Endothelial cell of umbilical vein (primary cell): ENCODE data around the gene DCAF4. TPM values are rescaled to one million over a fixed set of nuclear protein-coding genes. Genes with fewer than 3 reads are reported as not detected.

Source experiments
- BruUV-seq: library from RNA; stranded (reverse); fragments of 400-500 nt; replicated peaks from 2 replicates; lab custom pipeline; 2021; lab: Mats Ljungman, UMichigan
- CTCF ChIA-PET: fragments of 300-600, 350-600 bp; sonication (Branson Sonifier 250); formaldehyde crosslinking; loops from one replicate; lab custom pipeline; 2021; ENCODE audit warnings: antibody characterized with exemption, inconsistent platforms; lab: Charles Lee
- POLR2A ChIA-PET: fragments of 300-600, 350-600 bp; sonication (Branson Sonifier 250); formaldehyde crosslinking; loops from one replicate; lab custom pipeline; 2021; ENCODE audit warnings: antibody characterized with exemption, inconsistent platforms; lab: Charles Lee
- DNase-seq: peaks from one replicate; pipeline ENCODE4 v3.0.0-alpha.2; 2011; ENCODE audit warnings: low read depth, low spot score
- FAIRE-seq: peaks from 2 replicates; lab custom pipeline; 2011; peaks lifted over from hg19 to GRCh38; lab: Jason Lieb, UNC
- H2AFZ ChIP-seq: 2 replicates; pipeline ENCODE4 v1.6.0; 2012; ENCODE audit warnings: low read depth, low read length, control low read depth, inconsistent platforms
- H3K27ac ChIP-seq: 2 replicates; pipeline ENCODE4 v1.5.1; 2011; ENCODE audit warnings: low read depth, mild to moderate bottlenecking, control low read depth, low read length, moderate library complexity; ENCODE audit not compliant: insufficient read depth
- H3K27me3 ChIP-seq, 2 experiments: 2 replicates each; pipeline versions ENCODE4 v1.6.0 to v1.6.1; 2011; ENCODE audit warnings: low read length in 2 of 2, mixed read lengths in 1 of 2; ENCODE audit not compliant: control insufficient read depth in 2 of 2, insufficient read depth in 2 of 2
- H3K36me3 ChIP-seq, 2 experiments: 2 replicates in 1 of 2; 3 replicates in 1 of 2; pipeline ENCODE4 v1.5.1; 2011; ENCODE audit warnings: low read length in 2 of 2, mild to moderate bottlenecking in 1 of 2, moderate library complexity in 1 of 2; ENCODE audit not compliant: control insufficient read depth in 2 of 2, insufficient read depth in 2 of 2; ENCODE audit errors: extremely low read depth in 1 of 2
- H3K4me1 ChIP-seq: 3 replicates; pipeline ENCODE4 v1.5.1; 2011; ENCODE audit warnings: mild to moderate bottlenecking, low read length; ENCODE audit not compliant: control insufficient read depth, insufficient read depth; ENCODE audit errors: extremely low read depth
- H3K4me2 ChIP-seq: 2 replicates; pipeline ENCODE4 v1.6.1; 2011; ENCODE audit warnings: low read length, control low read depth, mixed read lengths; ENCODE audit not compliant: insufficient read depth
- H3K4me3 ChIP-seq, 3 experiments: fragments of 200-600 bp in 1 of 3; sonication (generic), shearing (Covaris generic) in 1 of 3; replicated peaks in 1 of 3; 2 replicates each; pipeline ENCODE4 v1.5.1; 2011 to 2016; ENCODE audit warnings: control low read depth in 3 of 3, low read length in 3 of 3, mild to moderate bottlenecking in 2 of 3, inconsistent platforms in 1 of 3, low read depth in 1 of 3, moderate library complexity in 1 of 3; ENCODE audit not compliant: insufficient read depth in 1 of 3
- H3K79me2 ChIP-seq: 2 replicates; pipeline ENCODE4 v1.6.0; 2012; ENCODE audit warnings: low read length, inconsistent platforms; ENCODE audit not compliant: control insufficient read depth, insufficient read depth
- H3K9ac ChIP-seq: replicated peaks from 2 replicates; pipeline ENCODE3; 2011; ENCODE audit warnings: low read length, control low read depth; ENCODE audit not compliant: insufficient read depth; ENCODE audit errors: extremely low read depth
- H3K9me1 ChIP-seq: replicated peaks from 3 replicates; pipeline ENCODE4 v1.6.0; 2011; ENCODE audit warnings: mild to moderate bottlenecking, low read length; ENCODE audit not compliant: control insufficient read depth, insufficient read depth; ENCODE audit errors: extremely low read depth
- H3K9me3 ChIP-seq: replicated peaks from 2 replicates; pipeline ENCODE4 v1.5.1; 2012; ENCODE audit warnings: low read length, inconsistent platforms; ENCODE audit not compliant: control insufficient read depth, insufficient read depth
- H4K20me1 ChIP-seq: replicated peaks from 2 replicates; pipeline ENCODE3; 2011; ENCODE audit warnings: mild to moderate bottlenecking, low read length; ENCODE audit not compliant: control insufficient read depth, insufficient read depth; ENCODE audit errors: extremely low read depth
- EZH2 ChIP-seq: IDR thresholded peaks from 2 replicates; pipeline ENCODE4 v1.6.1; 2012; ENCODE audit warnings: borderline replicate concordance, low read depth, mild to moderate bottlenecking, moderate library complexity, low read length, inconsistent platforms; ENCODE audit not compliant: severe bottlenecking
- FOS ChIP-seq: IDR thresholded peaks from 2 replicates; pipeline ENCODE4 v1.6.1; 2011; ENCODE audit warnings: mild to moderate bottlenecking, low read length, moderate library complexity, borderline replicate concordance; ENCODE audit not compliant: insufficient read depth
- GATA2 ChIP-seq: IDR thresholded peaks from 2 replicates; pipeline ENCODE4 v1.7.0; 2011; ENCODE audit warnings: low read depth, mild to moderate bottlenecking, moderate library complexity, mixed read lengths, low read length; ENCODE audit not compliant: insufficient read length, insufficient read depth
- JUN ChIP-seq: IDR thresholded peaks from 2 replicates; pipeline ENCODE4 v1.6.1; 2011; ENCODE audit warnings: borderline replicate concordance, low read depth; ENCODE audit not compliant: insufficient read length, insufficient read depth
- MAX ChIP-seq: IDR thresholded peaks from 2 replicates; pipeline ENCODE4 v1.6.1; 2011; ENCODE audit not compliant: insufficient read depth, insufficient read length
- MYC ChIP-seq: IDR thresholded peaks from one replicate; pipeline ENCODE4 v1.6.1; 2011; ENCODE audit warnings: mild to moderate bottlenecking, low read depth, low read length
- POLR2A ChIP-seq: IDR thresholded peaks from 2 replicates; pipeline ENCODE4 v1.6.1; 2012; ENCODE audit warnings: low read depth, mild to moderate bottlenecking, control low read depth, low read length
- POLR2AphosphoS5 ChIP-seq: IDR thresholded peaks from 2 replicates; pipeline ENCODE4 v1.6.1; 2012; ENCODE audit warnings: low read depth, mild to moderate bottlenecking, control low read depth, low read length, moderate library complexity; ENCODE audit not compliant: insufficient read depth
- dilution Hi-C: fragments of 300-500 bp; cut with MboI; formaldehyde crosslinking; loops from one replicate; pipeline ENCODE4 v1.15.0; 2019; ENCODE audit warnings: low sequenced_read_pairs; ENCODE audit not compliant: extremely low pct_ligation_motif_present
- intact Hi-C: fragments of 100-400 bp; cut with micrococcal nuclease; formaldehyde crosslinking; loops from one replicate; pipeline ENCODE4 v1.10.0; 2022
- polyA plus RNA-seq, 4 experiments: library from polyadenylated mRNA; depleted of rRNA in 3 of 4; stranded (reverse) in 3 of 4; unstranded in 1 of 4; fragments of >200 nt; gene quantifications; 2 replicates each; pipeline versions ENCODE4 v1.2.1 to v1.2.3, GENCODE V29; 2011 to 2012; ENCODE audit warnings: missing spikeins in 1 of 4
- total RNA-seq: library from RNA; stranded (reverse); gene quantifications from 2 replicates; pipeline ENCODE4 v1.2.3, GENCODE V29; 2021
- TF ChIP-seq, protein P1 (sequence below), 2 donors: IDR thresholded peaks; 1 replicate in 1 of 2; 2 replicates in 1 of 2; pipeline ENCODE4 v1.5.1; 2011; ENCODE audit warnings: low read length in 2 of 2, mild to moderate bottlenecking in 2 of 2, moderate library complexity in 2 of 2, control low read depth in 1 of 2, inconsistent platforms in 1 of 2, low read depth in 1 of 2; ENCODE audit not compliant: insufficient read depth in 1 of 2; ENCODE audit errors: extremely low read depth in 1 of 2

Gene DCAF4
- total and polyA plus RNA-seq, 2 donors (not counting 3 experiments of a cell fraction or from before 2014, with no cell fraction given) = 8.6 to 15.8 TPM

- intact Hi-C loops = no loop called here
- dilution Hi-C loops = no loop called here
Observed at GRCh38 chr14:72879431-72879830, 46.8 kb upstream of the DCAF4 start.

GRCh38 chr14:72880164-72880563, 46.1 kb upstream of the DCAF4 start:
- Histone ChIP-seq H4K20me1 (no peaks in the 10 kb centered on the region), H3K27ac (no peak overlapping the region)
- intact Hi-C loops = no loop called here

More at GRCh38 chr14:72879431-72879830, 46.8 kb upstream of the DCAF4 start:
- peaks cover 18% of the 10 kb centered on the region for H3K79me2 ChIP-seq
- H3K4me2 ChIP-seq = no peak overlapping the region
- DNase-seq (no peak), FAIRE-seq (no peak)
- no peaks in the 10 kb centered on the region for H4K20me1 ChIP-seq
- H2AFZ ChIP-seq = no peak overlapping the region
- H3K9me1 ChIP-seq = no peaks in the 10 kb centered on the region
- TF ChIP-seq, protein P1, sequence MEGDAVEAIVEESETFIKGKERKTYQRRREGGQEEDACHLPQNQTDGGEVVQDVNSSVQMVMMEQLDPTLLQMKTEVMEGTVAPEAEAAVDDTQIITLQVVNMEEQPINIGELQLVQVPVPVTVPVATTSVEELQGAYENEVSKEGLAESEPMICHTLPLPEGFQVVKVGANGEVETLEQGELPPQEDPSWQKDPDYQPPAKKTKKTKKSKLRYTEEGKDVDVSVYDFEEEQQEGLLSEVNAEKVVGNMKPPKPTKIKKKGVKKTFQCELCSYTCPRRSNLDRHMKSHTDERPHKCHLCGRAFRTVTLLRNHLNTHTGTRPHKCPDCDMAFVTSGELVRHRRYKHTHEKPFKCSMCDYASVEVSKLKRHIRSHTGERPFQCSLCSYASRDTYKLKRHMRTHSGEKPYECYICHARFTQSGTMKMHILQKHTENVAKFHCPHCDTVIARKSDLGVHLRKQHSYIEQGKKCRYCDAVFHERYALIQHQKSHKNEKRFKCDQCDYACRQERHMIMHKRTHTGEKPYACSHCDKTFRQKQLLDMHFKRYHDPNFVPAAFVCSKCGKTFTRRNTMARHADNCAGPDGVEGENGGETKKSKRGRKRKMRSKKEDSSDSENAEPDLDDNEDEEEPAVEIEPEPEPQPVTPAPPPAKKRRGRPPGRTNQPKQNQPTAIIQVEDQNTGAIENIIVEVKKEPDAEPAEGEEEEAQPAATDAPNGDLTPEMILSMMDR (IDR thresholded peaks at IDR 0.05; ENCODE audit: extremely low read depth in 1 of 2, insufficient read depth in 1 of 2, low read depth in 1 of 2, low read length in 2 of 2) = no peak
- TF ChIP-seq POLR2AphosphoS5 = no peak
- no peak for TF ChIP-seq POLR2A
- TF ChIP-seq EZH2 = no peak
- no peak for TF ChIP-seq JUN
- no peak overlapping the region for H3K4me3 ChIP-seq
- no peaks in the 10 kb centered on the region for H3K36me3 ChIP-seq
- H3K27me3 ChIP-seq = no peaks in the 10 kb centered on the region
- no peak overlapping the region for H3K9ac ChIP-seq
- ChIA-PET POLR2A (no interaction called here), CTCF (no interaction called here)
- no peaks in the 10 kb centered on the region for H3K9me3 ChIP-seq
- peaks cover 16% of the 10 kb centered on the region for H3K4me1 ChIP-seq
- BruUV-seq = no TSS peak
- no peak overlapping the region for H3K27ac ChIP-seq

More at GRCh38 chr14:72880164-72880563, 46.1 kb upstream of the DCAF4 start:
- TF ChIP-seq JUN = no peak
- TF ChIP-seq FOS = no peak
- TF ChIP-seq, protein P1 (IDR thresholded peaks at IDR 0.05; ENCODE audit: extremely low read depth in 1 of 2, insufficient read depth in 1 of 2, low read depth in 1 of 2, low read length in 2 of 2) = no peak
- TF ChIP-seq MAX = no peak
- no peak for TF ChIP-seq POLR2AphosphoS5
- TF ChIP-seq GATA2 = no peak
- TF ChIP-seq EZH2 = no peak
- no peak for TF ChIP-seq MYC
- TF ChIP-seq POLR2A = no peak
- H3K9me3 ChIP-seq = no peaks in the 10 kb centered on the region
- H3K9ac ChIP-seq = no peak overlapping the region
- H3K4me1 ChIP-seq = peaks cover 18% of the 10 kb centered on the region
- ChIA-PET POLR2A (no interaction called here), CTCF (no interaction called here)
- H3K9me1 ChIP-seq = no peaks in the 10 kb centered on the region
- H3K4me3 ChIP-seq = no peak overlapping the region
- no peak overlapping the region for H2AFZ ChIP-seq
- FAIRE-seq = no peak
- H3K36me3 ChIP-seq = no peaks in the 10 kb centered on the region
- no peak for DNase-seq
- H3K79me2 ChIP-seq = peaks cover 21% of the 10 kb centered on the region
- BruUV-seq = no TSS peak
- dilution Hi-C loops = no loop called here
- no peak overlapping the region for H3K4me2 ChIP-seq
- H3K27me3 ChIP-seq = no peaks in the 10 kb centered on the region
